T-helper 17 cell (primary cell): ENCODE measurements around the gene DDA1. TPM values are rescaled to one million over a fixed set of nuclear protein-coding genes. Genes with fewer than 3 reads are reported as not detected.
"Not testable (repeated sequence)": the region's sequence is repeated elsewhere in the genome, so short reads cannot be mapped to it uniquely, and the experiment has no call there.

Experiments used
- ATAC-seq: fragments of 150-1000 bp; cut with Tn5 transposase; 2 replicates; pipeline ENCODE4 v1.10.0; 2021; ENCODE audit warnings: mild to moderate bottlenecking, moderate library complexity
- DNase-seq, 3 donors: peaks; one replicate each; pipeline versions ENCODE4 v3.0.0 to v3.0.0-alpha.2; 2020 to 2021
- H3K9me3 ChIP-seq: one replicate; pipeline ENCODE4 v1.7.0; 2013; ENCODE audit warnings: low read length, mild to moderate bottlenecking; ENCODE audit not compliant: control insufficient read depth, poor library complexity, severe bottlenecking
- H3K27ac Mint-ChIP-seq: one replicate; pipeline ENCODE4 v1.8.0; 2022; ENCODE audit warnings: mild to moderate bottlenecking, moderate library complexity, mixed read lengths
- H3K27me3 Mint-ChIP-seq: one replicate; pipeline ENCODE4 v1.8.0; 2022; ENCODE audit warnings: mixed read lengths
- H3K36me3 Mint-ChIP-seq: one replicate; pipeline ENCODE4 v1.8.0; 2022; ENCODE audit warnings: low read depth, mixed read lengths
- H3K4me1 Mint-ChIP-seq: one replicate; pipeline ENCODE4 v1.8.0; 2022; ENCODE audit warnings: mild to moderate bottlenecking, mixed read lengths
- H3K4me3 Mint-ChIP-seq: one replicate; pipeline ENCODE4 v1.8.0; 2022; ENCODE audit warnings: mild to moderate bottlenecking, moderate library complexity, mixed read lengths
- total RNA-seq, 4 donors: library from RNA in 2 of 4; stranded (reverse) in 2 of 4; gene quantifications; one replicate each; pipeline ENCODE4 v1.2.3 and lab custom pipeline; 2022 to 2026

Gene DDA1
- total RNA-seq, 2 donors from 2014 or later: 40.3 to 50.3 TPM

DNA sequence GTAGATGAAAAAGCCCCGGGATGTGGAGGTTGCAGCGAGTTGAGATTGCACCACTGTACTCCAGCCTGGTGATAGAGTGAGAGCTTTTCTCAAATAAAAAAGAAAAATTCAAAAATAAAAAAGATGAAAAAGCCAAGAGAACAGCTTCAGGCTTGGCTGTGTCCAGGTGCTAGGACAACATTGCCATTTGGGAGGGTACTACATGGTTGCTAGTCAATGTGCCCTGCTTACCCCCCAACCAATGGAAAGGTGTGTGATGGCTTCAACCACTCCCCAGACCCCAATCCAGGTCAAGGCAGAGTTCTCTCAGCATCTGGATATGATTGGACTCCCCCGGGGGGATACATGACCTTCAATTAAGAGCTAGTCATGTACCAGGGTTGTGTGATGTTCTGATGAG lies 29.9 kb upstream of the DDA1 start:
- no peak overlapping the region for H3K27ac Mint-ChIP-seq
- H3K9me3 ChIP-seq: no peaks in the 10 kb centered on the region
- ATAC-seq (no peak), DNase-seq (no peak)
- H3K4me3 Mint-ChIP-seq: no peak overlapping the region
- no peaks in the 10 kb centered on the region for H3K27me3 Mint-ChIP-seq
- no peaks in the 10 kb centered on the region for H3K36me3 Mint-ChIP-seq
- peaks cover 5% of the 10 kb centered on the region for H3K4me1 Mint-ChIP-seq

DNA sequence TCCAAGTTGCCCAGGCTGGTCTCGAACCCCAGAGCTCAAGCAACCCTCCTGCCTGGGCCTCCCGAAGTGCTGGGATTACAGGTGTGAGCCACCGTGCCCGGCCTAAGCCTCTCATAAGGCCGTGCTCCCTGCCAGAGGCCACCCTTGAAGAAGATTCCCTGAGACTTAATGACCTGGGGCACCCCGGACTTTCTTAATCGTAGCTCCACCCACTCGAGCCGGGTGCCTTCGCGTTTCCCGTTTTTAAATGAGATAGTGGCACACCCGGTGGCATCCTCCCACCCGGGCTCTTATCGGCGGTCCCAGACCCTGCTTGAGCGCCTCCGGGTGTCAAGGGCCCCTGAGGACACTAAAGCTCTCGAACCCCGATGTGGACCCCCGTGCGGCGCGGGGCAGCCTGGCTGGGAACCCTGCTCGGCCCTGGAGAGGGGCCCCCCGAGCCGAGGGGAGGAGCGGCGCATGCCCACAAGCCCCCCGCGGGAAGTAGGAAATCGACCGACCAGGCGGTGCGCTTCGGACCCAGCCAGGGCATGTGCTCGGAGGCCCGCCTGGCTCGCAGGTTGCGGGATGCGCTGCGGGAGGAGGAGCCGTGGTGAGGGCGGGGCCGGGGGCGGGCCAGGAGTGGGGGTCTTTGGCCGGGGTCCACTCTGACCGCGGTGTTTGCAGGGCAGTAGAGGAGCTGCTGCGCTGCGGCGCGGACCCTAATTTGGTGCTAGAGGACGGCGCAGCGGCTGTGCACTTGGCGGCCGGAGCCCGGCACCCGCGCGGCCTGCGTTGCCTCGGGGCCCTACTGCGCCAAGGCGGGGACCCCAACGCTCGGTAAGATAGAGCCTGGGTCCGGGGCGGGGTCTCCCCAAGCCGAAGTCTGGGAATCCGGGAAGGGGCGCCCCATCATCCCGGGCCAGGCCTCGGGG lies 27.7 kb upstream of the DDA1 start, which contains the start of gene ANKLE1:
Gene ANKLE1 (plus strand): TSS at position 511 of the 914 bp plus-strand sequence. CDS start 20 bp downstream, at position 531.
- DNase-seq: no peak
- no peaks in the 10 kb centered on the region for H3K36me3 Mint-ChIP-seq
- H3K27ac Mint-ChIP-seq: no peak within 1 kb of the TSS

DNA sequence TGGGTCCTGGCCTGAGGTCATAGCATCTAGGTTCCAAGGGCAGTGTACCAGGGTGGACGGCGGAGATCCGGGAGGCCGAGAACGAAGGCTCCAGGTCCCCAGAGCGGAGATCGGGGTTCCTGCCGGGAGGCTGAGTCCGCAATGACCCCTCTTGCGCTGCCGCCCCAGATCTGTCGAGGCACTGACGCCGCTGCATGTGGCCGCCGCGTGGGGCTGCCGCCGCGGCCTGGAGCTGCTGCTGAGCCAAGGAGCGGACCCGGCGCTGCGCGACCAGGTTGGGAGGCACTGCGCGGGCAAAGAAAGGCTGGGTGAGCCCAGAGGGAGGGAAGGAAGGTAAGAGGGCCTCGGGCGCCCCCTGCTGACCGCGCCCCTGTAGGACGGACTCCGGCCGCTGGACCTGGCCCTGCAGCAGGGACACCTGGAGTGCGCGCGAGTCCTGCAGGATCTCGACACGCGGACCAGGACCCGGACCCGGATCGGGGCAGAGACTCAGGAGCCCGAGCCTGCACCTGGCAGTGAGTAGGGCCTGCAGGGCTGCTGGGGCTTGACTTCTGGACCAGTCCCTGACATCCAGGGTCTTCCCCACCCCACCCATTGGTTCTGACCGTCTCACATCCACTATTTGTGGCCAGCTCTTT lies 26.8 kb upstream of the DDA1 start:
- Mint-ChIP-seq H3K36me3 (no peaks in the 10 kb centered on the region), H3K4me3 (peak overlapping the region; percentile 89), H3K27me3 (no peaks in the 10 kb centered on the region), H3K4me1 (peaks cover 5% of the 10 kb centered on the region), H3K27ac (no peak overlapping the region)
- peak; percentile 97 for ATAC-seq
- no peaks in the 10 kb centered on the region for H3K9me3 ChIP-seq
- peak; percentile 63 to 69 (median 65) for DNase-seq

More for the DNA sequence above, 27.7 kb upstream of the DDA1 start, which contains the start of gene ANKLE1:
- H3K9me3 ChIP-seq: no peaks in the 10 kb centered on the region
- H3K4me3 Mint-ChIP-seq: peak within 1 kb of the TSS; percentile 89
- ATAC-seq: peak; percentile 16
- no peaks in the 10 kb centered on the region for H3K27me3 Mint-ChIP-seq
- H3K4me1 Mint-ChIP-seq: peaks cover 5% of the 10 kb centered on the region

DNA sequence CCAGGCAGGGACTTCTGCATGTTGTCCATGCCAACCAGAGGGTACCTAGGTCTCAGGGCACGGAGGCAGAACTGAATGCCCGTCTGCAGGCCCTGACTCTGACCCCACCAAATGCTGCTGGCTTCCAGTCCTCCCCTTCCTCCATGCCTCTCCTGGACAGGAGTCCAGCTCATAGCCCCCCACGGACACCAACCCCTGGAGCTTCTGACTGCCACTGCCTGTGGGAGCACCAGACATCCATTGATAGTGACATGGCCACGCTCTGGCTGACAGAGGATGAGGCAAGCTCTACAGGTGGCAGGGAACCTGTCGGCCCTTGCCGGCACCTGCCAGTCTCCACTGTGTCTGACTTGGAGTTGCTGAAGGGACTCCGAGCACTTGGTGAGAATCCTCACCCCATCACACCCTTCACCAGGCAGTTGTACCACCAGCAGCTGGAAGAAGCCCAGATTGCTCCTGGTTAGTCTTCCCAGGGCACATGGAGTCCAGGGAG lies 25.8 kb upstream of the DDA1 start:
- no peak for DNase-seq
- no peaks in the 10 kb centered on the region for H3K9me3 ChIP-seq
- peaks cover 5% of the 10 kb centered on the region for H3K4me1 Mint-ChIP-seq
- no peaks in the 10 kb centered on the region for H3K27me3 Mint-ChIP-seq
- no peak overlapping the region for H3K27ac Mint-ChIP-seq
- H3K4me3 Mint-ChIP-seq: no peak overlapping the region
- ATAC-seq: no peak
- no peaks in the 10 kb centered on the region for H3K36me3 Mint-ChIP-seq

DNA sequence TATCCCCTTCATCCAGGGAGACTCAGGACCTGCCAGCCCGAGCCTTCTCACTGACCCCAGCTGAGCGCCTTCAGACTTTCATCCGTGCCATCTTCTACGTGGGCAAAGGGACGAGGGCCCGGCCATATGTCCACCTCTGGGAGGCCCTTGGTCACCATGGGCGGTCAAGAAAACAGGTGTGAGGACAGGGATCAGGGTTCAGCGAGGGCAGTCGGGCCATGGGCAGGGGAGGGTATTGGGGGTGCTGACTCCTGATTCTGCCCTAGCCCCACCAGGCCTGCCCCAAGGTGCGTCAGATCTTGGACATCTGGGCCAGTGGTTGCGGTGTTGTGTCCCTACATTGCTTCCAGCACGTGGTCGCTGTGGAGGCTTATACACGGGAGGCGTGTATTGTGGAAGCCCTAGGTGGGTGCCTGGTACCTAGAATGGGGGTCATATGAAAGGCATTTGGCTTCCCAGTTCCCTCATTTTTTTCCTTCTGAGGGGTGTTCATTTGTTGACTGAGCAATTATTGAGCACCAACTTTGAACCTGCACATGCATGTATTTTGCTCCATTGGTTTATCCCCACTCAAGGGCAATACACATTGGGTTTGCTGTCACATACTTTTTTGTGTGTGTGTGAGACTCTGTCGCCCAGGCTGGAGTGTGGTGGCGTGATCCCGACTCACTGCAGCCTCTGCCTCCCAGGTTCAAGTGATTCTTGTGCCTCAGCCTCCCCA lies 23.8 kb upstream of the DDA1 start:
- Mint-ChIP-seq H3K4me1 (peaks cover 5% of the 10 kb centered on the region), H3K4me3 (no peak overlapping the region), H3K36me3 (no peaks in the 10 kb centered on the region), H3K27me3 (no peaks in the 10 kb centered on the region), H3K27ac (no peak overlapping the region)
- DNase-seq: no peak
- no peaks in the 10 kb centered on the region for H3K9me3 ChIP-seq
- ATAC-seq: no peak

DNA sequence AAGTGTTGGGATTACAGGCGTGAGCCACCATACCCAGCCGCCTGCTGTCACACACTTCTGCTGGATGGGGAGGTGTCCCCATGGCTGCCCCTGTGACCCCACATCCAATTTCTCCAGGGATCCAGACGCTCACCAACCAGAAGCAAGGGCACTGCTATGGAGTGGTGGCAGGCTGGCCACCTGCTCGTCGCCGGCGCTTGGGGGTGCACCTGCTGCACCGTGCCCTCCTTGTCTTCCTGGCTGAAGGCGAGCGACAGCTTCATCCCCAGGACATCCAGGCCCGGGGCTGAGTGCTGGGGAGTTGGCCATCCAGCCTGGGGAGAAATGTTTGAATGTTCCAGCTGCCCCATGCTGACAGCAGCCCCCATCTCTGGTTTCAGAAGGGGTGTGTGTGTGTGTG lies 23.1 kb upstream of the DDA1 start:
- H3K27me3 Mint-ChIP-seq: no peaks in the 10 kb centered on the region
- H3K4me1 Mint-ChIP-seq: peaks cover 5% of the 10 kb centered on the region
- no peak overlapping the region for H3K4me3 Mint-ChIP-seq
- no peaks in the 10 kb centered on the region for H3K9me3 ChIP-seq
- no peak overlapping the region for H3K27ac Mint-ChIP-seq
- DNase-seq (no peak), ATAC-seq (no peak)
- H3K36me3 Mint-ChIP-seq: no peaks in the 10 kb centered on the region

DNA sequence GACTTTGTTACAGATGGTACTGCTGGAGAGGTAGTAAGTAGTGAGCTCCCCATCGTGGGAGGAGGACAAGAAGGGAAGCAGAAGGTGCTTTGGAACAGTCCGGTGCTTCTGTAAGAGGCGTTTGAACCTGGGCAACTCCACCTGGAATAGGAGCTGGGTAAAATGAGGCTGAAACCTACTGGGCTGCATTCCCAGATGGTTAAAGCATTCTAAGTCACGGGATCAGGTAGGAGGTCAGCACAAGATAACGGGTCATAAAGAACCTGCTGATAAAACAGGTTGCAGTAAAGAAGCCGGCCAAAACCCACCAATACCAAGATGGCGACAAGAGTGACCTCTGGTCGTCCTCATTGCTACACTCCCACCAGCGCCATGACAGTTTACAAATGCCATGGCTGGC lies 22.6 kb upstream of the DDA1 start:
- H3K36me3 Mint-ChIP-seq: no peaks in the 10 kb centered on the region
- no peaks in the 10 kb centered on the region for H3K27me3 Mint-ChIP-seq
- H3K9me3 ChIP-seq: no peaks in the 10 kb centered on the region
- ATAC-seq (no peak), DNase-seq (no peak)
- H3K4me3 Mint-ChIP-seq: no peak overlapping the region
- H3K4me1 Mint-ChIP-seq: peaks cover 5% of the 10 kb centered on the region
- no peak overlapping the region for H3K27ac Mint-ChIP-seq

DNA sequence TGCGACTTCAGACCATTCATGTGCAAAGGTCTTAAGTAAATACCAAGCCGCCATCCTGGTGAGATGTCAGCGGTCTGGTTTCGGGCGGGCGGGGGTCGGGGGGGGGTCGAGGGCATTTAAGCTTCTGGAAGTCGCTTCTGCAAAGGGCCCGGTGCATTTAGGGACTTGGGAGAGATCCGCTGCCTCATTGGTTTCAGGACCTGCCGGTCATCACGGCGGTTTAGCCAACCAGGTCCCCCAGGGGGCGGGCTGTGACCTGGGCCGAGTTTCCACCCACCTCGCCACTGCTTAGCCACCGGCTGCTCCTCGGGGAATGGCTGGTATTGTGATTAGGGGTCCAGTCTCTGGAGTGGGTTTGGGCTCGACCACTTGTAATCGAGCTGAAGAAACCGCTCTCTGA lies 19.9 kb upstream of the DDA1 start:
- DNase-seq (no peak), ATAC-seq (no peak)
- Mint-ChIP-seq H3K27me3 (no peaks in the 10 kb centered on the region), H3K4me3 (no peak overlapping the region), H3K27ac (no peak overlapping the region), H3K4me1 (peaks cover 5% of the 10 kb centered on the region), H3K36me3 (no peaks in the 10 kb centered on the region)
- no peaks in the 10 kb centered on the region for H3K9me3 ChIP-seq

DNA sequence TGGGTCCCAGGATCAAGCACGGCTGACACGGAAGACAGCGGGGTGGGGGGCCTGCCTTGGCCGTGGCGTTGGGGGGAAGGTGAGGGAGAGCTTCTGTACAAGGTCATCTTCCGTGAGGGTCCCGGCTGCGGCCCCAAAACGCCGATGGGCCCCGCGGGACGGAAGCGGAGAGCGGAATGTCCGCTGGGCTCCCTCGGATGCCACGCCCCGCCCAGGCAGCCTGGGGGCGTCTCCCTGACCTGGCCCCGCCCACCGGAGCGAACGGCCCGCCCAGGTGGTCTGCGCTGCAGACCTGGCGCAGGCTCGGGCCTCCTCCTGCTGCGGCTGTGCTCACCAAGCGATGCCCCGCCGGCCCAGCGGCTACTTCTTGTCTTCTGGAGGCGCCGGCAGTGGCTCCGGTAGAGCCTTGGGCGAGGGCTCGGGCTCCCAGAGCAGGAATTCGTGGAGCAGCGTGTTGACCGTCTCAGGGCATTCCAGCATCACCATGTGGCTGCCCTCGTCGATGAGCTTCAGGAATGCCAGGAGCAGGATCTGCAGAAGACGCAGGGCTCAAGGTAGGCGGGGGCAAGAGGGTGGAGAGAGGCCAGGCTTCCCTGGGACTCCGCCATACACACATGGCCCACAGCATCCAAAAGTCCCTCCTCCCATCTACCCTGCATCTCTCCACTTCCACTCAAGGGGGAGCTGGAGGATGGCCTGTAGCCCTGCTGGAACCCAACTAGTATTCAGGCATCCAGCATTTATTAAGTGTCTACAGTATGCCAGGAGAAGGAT lies 16.9 kb upstream of the DDA1 start:
- peak overlapping the region; percentile 51 for H3K27ac Mint-ChIP-seq
- H3K36me3 Mint-ChIP-seq: no peaks in the 10 kb centered on the region
- peaks cover 5% of the 10 kb centered on the region for H3K4me1 Mint-ChIP-seq
- H3K27me3 Mint-ChIP-seq: no peaks in the 10 kb centered on the region
- H3K4me3 Mint-ChIP-seq: peak overlapping the region; percentile 90
- no peaks in the 10 kb centered on the region for H3K9me3 ChIP-seq
- ATAC-seq: peak; percentile 98
- peak; percentile 70 to 79 (median 77) for DNase-seq

DNA sequence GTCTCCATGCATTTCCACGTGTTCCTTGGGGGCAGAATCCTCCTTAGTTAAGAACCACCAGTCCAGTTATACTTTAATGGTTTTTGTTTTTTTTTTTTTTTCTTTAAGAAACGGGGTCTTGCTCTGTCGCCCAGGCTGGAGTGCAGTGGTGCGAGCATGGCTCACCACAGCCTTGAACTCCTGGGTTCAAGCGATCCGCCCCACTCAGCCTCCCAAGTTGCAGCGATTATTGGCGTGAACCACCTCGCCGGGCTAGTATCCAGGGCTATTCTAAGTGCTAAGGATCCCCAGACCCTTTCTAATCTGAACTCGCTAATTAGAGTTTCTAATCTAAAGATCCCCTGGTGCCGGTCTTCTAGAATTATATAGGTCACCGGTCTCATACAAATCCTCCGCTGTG lies 15.8 kb upstream of the DDA1 start:
- H3K27ac Mint-ChIP-seq: no peak overlapping the region

DNA sequence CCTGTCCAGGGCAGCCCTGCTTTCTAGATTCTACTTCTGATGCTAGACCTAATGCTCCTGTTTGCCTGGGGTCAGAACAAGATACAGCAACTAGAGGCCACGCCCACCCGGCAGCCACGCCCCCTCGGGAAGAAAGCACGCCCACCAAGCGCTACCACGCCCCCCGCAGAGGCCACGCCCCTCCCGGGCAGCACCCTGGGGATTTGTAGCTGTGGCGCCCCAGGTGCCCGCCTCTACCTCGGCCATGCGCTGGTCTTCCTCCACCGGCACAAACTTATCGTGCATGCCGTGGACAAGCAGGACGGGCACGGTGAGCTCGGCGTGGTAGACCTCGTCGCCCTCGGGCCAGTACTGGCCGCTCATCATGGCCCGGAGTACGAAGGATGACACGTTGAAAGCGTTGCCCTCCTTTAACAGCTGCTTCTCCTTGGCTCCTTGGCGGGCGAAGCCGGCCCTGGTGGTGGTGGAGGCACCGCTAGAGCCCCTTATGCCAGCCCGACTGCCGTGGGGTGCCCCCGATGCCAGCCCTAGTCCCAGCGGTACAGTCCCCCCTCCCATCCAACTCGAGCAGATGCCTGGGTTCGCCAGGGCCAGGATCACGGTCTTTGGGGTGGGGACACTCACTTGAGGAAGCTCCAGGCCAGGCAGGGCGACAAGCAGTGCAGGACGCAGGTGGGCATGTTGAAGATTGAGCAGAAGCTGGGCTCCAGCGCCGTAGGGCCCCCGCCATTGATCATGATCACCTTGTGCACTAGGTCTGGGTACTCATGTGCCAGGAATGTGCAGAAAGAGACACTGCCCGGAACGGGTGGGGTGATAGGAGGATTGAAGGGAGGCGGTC lies 15.1 kb upstream of the DDA1 start:
- Mint-ChIP-seq H3K4me1 (peaks cover 5% of the 10 kb centered on the region), H3K27ac (no peak overlapping the region), H3K36me3 (no peaks in the 10 kb centered on the region), H3K27me3 (no peaks in the 10 kb centered on the region), H3K4me3 (no peak overlapping the region)
- ATAC-seq (no peak), DNase-seq (peak; percentile 45 to 56 (median 52))
- no peaks in the 10 kb centered on the region for H3K9me3 ChIP-seq

More for the DNA sequence above, 15.8 kb upstream of the DDA1 start:
- Mint-ChIP-seq H3K27me3 (no peaks in the 10 kb centered on the region), H3K36me3 (no peaks in the 10 kb centered on the region), H3K4me1 (peaks cover 5% of the 10 kb centered on the region), H3K4me3 (no peak overlapping the region)
- ATAC-seq: no peak
- no peak for DNase-seq
- no peaks in the 10 kb centered on the region for H3K9me3 ChIP-seq

DNA sequence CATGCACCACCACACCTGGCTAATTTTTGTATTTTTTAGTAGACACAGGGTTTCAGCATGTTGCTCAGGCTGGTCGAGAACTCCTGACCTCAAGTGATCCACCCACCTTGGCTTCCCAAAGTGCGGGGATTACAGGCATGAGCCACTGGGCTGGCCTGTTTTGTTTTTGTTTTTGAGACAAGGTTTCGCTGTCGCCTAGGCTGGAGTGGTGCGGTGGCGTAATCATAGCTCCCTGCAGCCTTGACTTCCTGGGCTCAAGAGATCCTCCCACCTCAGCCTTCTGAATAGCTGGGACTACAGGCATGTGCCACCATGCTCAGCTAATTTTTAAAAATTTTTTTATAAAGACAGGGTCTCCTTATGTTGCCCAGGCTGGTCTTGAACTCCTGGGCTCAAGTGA lies 13.8 kb upstream of the DDA1 start:
- not testable (repeated sequence) for H3K27ac Mint-ChIP-seq, H3K4me3 Mint-ChIP-seq, H3K36me3 Mint-ChIP-seq, H3K9me3 ChIP-seq, DNase-seq, ATAC-seq, H3K27me3 Mint-ChIP-seq, H3K4me1 Mint-ChIP-seq
